Fibroblast of lung (primary cell): ENCODE measurements around the gene EFCAB12. TPM values are rescaled to one million over a fixed set of nuclear protein-coding genes. Genes with fewer than 3 reads are reported as not detected.
A peak's percentile ranks its signal among the peaks of the same experiment; 100 is the strongest.

ENCODE experiments used
- DNase-seq, 2 donors: peaks; one replicate each; pipeline versions ENCODE4 v3.0.0 to v3.0.0-alpha.2; 2010; ENCODE audit warnings: low read depth in 2 of 2
- H2AFZ ChIP-seq: 2 replicates; pipeline ENCODE4 v1.5.1; 2012; ENCODE audit warnings: low read length, control low read depth, inconsistent platforms
- H3K27ac ChIP-seq: 2 replicates; pipeline ENCODE4 v1.5.1; 2011; ENCODE audit warnings: low read length, control low read depth; ENCODE audit not compliant: insufficient read depth
- H3K27me3 ChIP-seq: 2 replicates; pipeline ENCODE4 v1.5.1; 2011; ENCODE audit warnings: mild to moderate bottlenecking, low read length; ENCODE audit not compliant: control insufficient read depth, insufficient read depth
- H3K36me3 ChIP-seq: 2 replicates; pipeline ENCODE4 v1.5.1; 2011; ENCODE audit warnings: low read length; ENCODE audit not compliant: control insufficient read depth, insufficient read depth
- H3K4me1 ChIP-seq: 2 replicates; pipeline ENCODE4 v1.5.1; 2011; ENCODE audit warnings: low read length; ENCODE audit not compliant: control insufficient read depth, insufficient read depth; ENCODE audit errors: extremely low read depth
- H3K4me2 ChIP-seq: 2 replicates; pipeline ENCODE4 v1.5.1; 2011; ENCODE audit warnings: low read length, control low read depth; ENCODE audit not compliant: insufficient read depth; ENCODE audit errors: extremely low read depth
- H3K4me3 ChIP-seq, 4 experiments: fragments of 200-600 bp in 1 of 4; sonication (generic) in 1 of 4; replicated peaks in 1 of 4; 2 replicates each; pipeline ENCODE4 v1.5.1; 2011 to 2016; ENCODE audit warnings: low read length in 4 of 4, low read depth in 3 of 4, mild to moderate bottlenecking in 3 of 4, control low read depth in 2 of 4, inconsistent platforms in 1 of 4, mixed read lengths in 1 of 4; ENCODE audit not compliant: insufficient read depth in 1 of 4; ENCODE audit errors: control extremely low read depth in 1 of 4
- H3K79me2 ChIP-seq: 2 replicates; pipeline ENCODE4 v1.5.1; 2012; ENCODE audit warnings: mild to moderate bottlenecking, low read length, inconsistent platforms; ENCODE audit not compliant: control insufficient read depth, insufficient read depth
- H3K9ac ChIP-seq: 2 replicates; pipeline ENCODE4 v1.5.1; 2011; ENCODE audit warnings: mild to moderate bottlenecking, low read length, control low read depth; ENCODE audit not compliant: insufficient read depth
- H3K9me3 ChIP-seq: 2 replicates; pipeline ENCODE4 v1.5.1; 2012; ENCODE audit warnings: low read depth, low read length; ENCODE audit not compliant: control insufficient read depth, insufficient read depth
- H4K20me1 ChIP-seq: 2 replicates; pipeline ENCODE4 v1.5.1; 2011; ENCODE audit warnings: low read length; ENCODE audit not compliant: control insufficient read depth, insufficient read depth; ENCODE audit errors: extremely low read depth
- CTCF ChIP-seq, 2 donors: IDR thresholded peaks in 1 of 2; conservative IDR thresholded peaks in 1 of 2; 1 replicate in 1 of 2; 2 replicates in 1 of 2; pipeline ENCODE4 v1.5.1; 2011 to 2012; ENCODE audit warnings: low read length in 2 of 2, control low read depth in 1 of 2, inconsistent platforms in 1 of 2, low read depth in 1 of 2, mild to moderate bottlenecking in 1 of 2
- EZH2 ChIP-seq: IDR thresholded peaks from 2 replicates; pipeline ENCODE4 v1.5.1; 2012; ENCODE audit warnings: low read length, control low read depth, mild to moderate bottlenecking; ENCODE audit errors: missing control alignments
- polyA plus RNA-seq, 2 donors: library from polyadenylated mRNA; depleted of rRNA in 1 of 2; stranded (reverse) in 1 of 2; unstranded in 1 of 2; fragments of >200 nt; gene quantifications; 2 replicates each; pipeline ENCODE4 v1.2.1, GENCODE V29; 2011 to 2012; ENCODE audit warnings: missing spikeins in 1 of 2
- total RNA-seq: library from RNA; depleted of rRNA; stranded (reverse); fragments of >200 nt; gene quantifications from 2 replicates; pipeline ENCODE4 v1.2.1, GENCODE V29; 2014

EFCAB12 gene
- total and polyA plus RNA-seq, 2 donors (not counting 1 experiment from before 2014, with no cell fraction given) = 0.17 TPM; not detected in 1

GRCh38 chr3:129383292-129383860 lies 45.1 kb downstream of the EFCAB12 start:
- TF ChIP-seq CTCF (conservative IDR thresholded peaks at IDR 0.05 in 1 of 2, IDR thresholded peaks at IDR 0.05 in 1 of 2; ENCODE audit: low read depth in 1 of 2, low read length in 2 of 2) (peak; percentile 83 to 92), EZH2 (no peak)
- Histone ChIP-seq H3K9me3 (no peaks in the 10 kb centered on the region), H3K79me2 (no peaks in the 10 kb centered on the region), H3K4me1 (peaks cover 12% of the 10 kb centered on the region), H3K9ac (no peak overlapping the region), H4K20me1 (no peaks in the 10 kb centered on the region), H3K4me3 (no peak overlapping the region), H3K27me3 (no peaks in the 10 kb centered on the region), H3K36me3 (peaks cover 5% of the 10 kb centered on the region), H3K27ac (no peak overlapping the region), H3K4me2 (no peak overlapping the region), H2AFZ (no peak overlapping the region)
- DNase-seq = peak; percentile 60 to 70

- no peak overlapping the region for H3K4me3 ChIP-seq
- no peaks in the 10 kb centered on the region for H4K20me1 ChIP-seq
- H2AFZ ChIP-seq = no peak overlapping the region
- H3K27me3 ChIP-seq = no peaks in the 10 kb centered on the region
- H3K9me3 ChIP-seq = no peaks in the 10 kb centered on the region
- no peak overlapping the region for H3K27ac ChIP-seq
- no peak overlapping the region for H3K4me2 ChIP-seq
- H3K9ac ChIP-seq = no peak overlapping the region
- TF ChIP-seq CTCF (conservative IDR thresholded peaks at IDR 0.05 in 1 of 2, IDR thresholded peaks at IDR 0.05 in 1 of 2; ENCODE audit: low read depth in 1 of 2, low read length in 2 of 2) = no peak
- TF ChIP-seq EZH2 = no peak
- no peak for DNase-seq
- peaks cover 5% of the 10 kb centered on the region for H3K4me1 ChIP-seq
- peaks cover 5% of the 10 kb centered on the region for H3K36me3 ChIP-seq
- no peaks in the 10 kb centered on the region for H3K79me2 ChIP-seq
Measured at GRCh38 chr3:129382366-129382765, 46.1 kb downstream of the EFCAB12 start.

GRCh38 chr3:129379582-129380358 lies 48.7 kb downstream of the EFCAB12 start:
- H2AFZ ChIP-seq = no peak overlapping the region
- H3K9ac ChIP-seq = no peak overlapping the region
- H3K27me3 ChIP-seq = no peaks in the 10 kb centered on the region
- no peaks in the 10 kb centered on the region for H4K20me1 ChIP-seq
- H3K27ac ChIP-seq = no peak overlapping the region
- no peaks in the 10 kb centered on the region for H3K9me3 ChIP-seq
- no peaks in the 10 kb centered on the region for H3K4me1 ChIP-seq
- no peak for TF ChIP-seq EZH2
- no peak for TF ChIP-seq CTCF (conservative IDR thresholded peaks at IDR 0.05 in 1 of 2, IDR thresholded peaks at IDR 0.05 in 1 of 2; ENCODE audit: low read depth in 1 of 2, low read length in 2 of 2)
- H3K4me3 ChIP-seq = no peak overlapping the region
- H3K4me2 ChIP-seq = no peak overlapping the region
- no peaks in the 10 kb centered on the region for H3K79me2 ChIP-seq
- no peaks in the 10 kb centered on the region for H3K36me3 ChIP-seq
- DNase-seq = no peak
